Stimulated activated CD8-positive, alpha-beta memory T cell treated with anti-CD3 and anti-CD28 coated beads, Interleukin-15, amount 100 ng/mL, for 4 hours (primary cell): Measurements from ENCODE around the gene PDLIM5.

Experiments used
- DNase-seq, 2 donors: peaks; one replicate each; pipeline ENCODE4 v3.0.0-alpha.2; 2020; ENCODE audit warnings: low read depth in 2 of 2

The PDLIM5 gene

DNA sequence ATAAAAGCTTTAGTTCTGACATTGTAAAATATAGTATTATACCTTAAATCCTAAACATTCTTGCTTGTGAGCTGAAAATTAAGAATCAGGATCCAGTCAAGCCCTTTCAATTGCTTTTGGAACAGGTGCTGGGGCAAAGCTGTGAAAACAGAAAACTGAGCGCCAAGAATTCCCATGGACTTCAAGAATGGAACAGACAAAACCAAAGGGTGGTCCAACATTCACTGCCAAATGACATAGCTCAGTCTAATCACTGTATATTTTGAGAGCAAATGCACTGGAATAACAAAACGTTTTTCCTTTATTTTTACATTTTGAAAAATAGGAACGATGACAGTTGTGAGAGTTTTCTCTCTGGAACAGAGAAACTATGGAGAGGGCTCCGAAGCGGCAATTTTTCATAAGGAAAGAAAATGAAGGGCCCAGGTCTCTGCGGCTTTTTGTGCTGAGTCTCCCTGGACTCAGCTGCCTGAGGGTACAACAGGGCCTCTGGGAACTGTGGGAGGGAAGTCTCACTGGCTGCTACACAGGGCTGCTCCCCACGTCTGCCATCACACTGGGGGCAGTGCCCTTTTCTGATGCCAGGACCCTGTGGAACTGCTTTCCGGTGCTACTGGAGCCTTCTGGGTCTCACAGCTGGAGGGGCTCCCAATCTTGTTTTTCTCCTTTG is 250.0 kb downstream of the PDLIM5 start:
- DNase-seq = no peak

DNA sequence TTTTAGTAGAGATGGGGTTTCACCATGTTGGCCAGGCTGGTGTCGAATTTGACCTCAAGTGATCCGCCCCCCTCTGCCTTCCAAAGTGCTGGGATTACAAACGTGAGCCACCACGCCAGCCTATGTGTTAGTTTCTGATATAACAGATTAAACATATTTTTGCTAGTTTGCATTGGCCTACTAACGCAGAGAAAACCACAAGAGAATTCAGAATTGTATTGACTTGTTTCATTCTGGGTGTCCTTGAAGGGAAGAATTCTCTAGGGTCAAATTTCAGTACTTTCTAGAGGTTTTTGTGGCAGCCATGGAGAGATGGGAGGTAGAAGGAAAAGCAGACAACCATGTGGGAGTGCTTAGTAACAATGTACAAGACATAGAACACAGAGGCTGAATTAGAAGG is 259.9 kb downstream of the PDLIM5 start:
- no peak for DNase-seq

GRCh38 chr4:94714365-94715160 is 262.8 kb downstream of the PDLIM5 start:
- no peak for DNase-seq

DNA sequence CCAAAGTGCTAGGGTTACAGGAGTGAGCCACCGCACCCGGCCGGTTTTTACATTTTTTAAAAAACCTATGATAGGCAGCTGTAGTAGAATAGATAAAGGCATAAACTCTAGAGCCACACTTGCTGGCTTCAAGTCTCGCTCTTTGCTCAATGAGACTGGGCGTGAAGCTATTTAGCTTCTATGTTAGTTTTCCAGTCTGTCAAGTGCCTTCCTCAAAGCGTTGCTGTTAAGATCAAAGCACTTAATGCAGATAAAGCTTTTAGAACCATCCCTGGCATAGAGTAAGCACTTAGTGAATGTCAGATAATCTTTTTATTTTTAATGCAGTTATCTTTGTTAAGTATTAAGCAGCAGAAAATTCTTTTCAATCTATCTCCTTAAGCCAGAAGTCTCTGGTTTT is 264.0 kb downstream of the PDLIM5 start:
- DNase-seq = no peak
